Measurements from ENCODE around the gene VAT1L. TPM values are rescaled to one million over a fixed set of nuclear protein-coding genes. Genes with fewer than 3 reads are reported as not detected.

VAT1L gene
- total RNA-seq, 1 donor from 2014 or later: 0.67 TPM

DNA sequence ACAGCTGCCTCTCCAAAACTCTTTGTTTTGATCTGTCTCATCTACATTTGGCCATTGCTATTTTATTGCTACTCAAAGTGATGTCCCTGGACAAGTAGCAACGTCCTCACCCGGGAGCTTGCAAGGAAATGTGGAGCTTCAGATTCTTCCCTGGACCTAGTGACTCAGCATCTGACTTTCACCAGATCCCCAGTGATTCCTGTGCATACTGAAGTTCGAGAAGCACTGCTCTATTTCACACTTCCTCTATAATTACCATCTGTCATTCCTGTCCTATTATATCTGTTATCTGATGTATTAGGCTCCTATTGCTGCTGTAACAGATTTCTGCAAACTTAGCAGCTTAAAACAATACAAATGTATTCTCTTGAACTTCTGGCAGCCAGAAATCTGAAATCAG is 28.5 kb upstream of the VAT1L start:
- no peak for DNase-seq (ENCODE audit: low spot score, unreplicated experiment)
- no peaks in the 10 kb centered on the region for H3K9me3 Mint-ChIP-seq (ENCODE audit: low read depth)
- no peak overlapping the region for H3K4me3 Mint-ChIP-seq (ENCODE audit: low read depth)
- TF ChIP-seq, protein P1, sequence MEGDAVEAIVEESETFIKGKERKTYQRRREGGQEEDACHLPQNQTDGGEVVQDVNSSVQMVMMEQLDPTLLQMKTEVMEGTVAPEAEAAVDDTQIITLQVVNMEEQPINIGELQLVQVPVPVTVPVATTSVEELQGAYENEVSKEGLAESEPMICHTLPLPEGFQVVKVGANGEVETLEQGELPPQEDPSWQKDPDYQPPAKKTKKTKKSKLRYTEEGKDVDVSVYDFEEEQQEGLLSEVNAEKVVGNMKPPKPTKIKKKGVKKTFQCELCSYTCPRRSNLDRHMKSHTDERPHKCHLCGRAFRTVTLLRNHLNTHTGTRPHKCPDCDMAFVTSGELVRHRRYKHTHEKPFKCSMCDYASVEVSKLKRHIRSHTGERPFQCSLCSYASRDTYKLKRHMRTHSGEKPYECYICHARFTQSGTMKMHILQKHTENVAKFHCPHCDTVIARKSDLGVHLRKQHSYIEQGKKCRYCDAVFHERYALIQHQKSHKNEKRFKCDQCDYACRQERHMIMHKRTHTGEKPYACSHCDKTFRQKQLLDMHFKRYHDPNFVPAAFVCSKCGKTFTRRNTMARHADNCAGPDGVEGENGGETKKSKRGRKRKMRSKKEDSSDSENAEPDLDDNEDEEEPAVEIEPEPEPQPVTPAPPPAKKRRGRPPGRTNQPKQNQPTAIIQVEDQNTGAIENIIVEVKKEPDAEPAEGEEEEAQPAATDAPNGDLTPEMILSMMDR (IDR thresholded peaks at IDR 0.05; ENCODE audit: unreplicated experiment): no peak
- no peaks in the 10 kb centered on the region for H3K27me3 Mint-ChIP-seq
- H3K27ac Mint-ChIP-seq: no peak overlapping the region
- H3K36me3 Mint-ChIP-seq (ENCODE audit: insufficient read depth): no peaks in the 10 kb centered on the region
- peaks cover 2% of the 10 kb centered on the region for H3K4me1 Mint-ChIP-seq (ENCODE audit: low read depth)

DNA sequence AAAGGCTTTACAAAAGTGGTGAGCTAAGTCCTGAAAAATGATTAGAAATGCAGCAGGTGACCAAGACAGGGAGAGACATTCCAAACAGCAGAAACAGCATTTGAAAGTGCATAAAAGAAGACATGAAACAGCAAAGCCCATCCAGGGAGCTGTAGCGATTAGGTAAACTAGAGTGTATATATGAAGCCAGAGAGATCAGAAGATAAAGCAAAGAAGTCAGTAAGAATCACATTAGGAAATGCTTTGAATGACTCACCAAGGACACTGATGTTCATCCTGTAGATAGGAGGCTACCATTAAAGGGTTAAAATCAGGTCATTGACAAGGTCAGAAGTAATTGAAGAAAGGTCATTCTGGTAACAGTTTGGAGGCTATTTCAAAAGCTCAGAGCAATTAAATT is 27.6 kb upstream of the VAT1L start:
- no peak for DNase-seq (ENCODE audit: low spot score, unreplicated experiment)
- no peak overlapping the region for H3K4me3 Mint-ChIP-seq (ENCODE audit: low read depth)
- H3K36me3 Mint-ChIP-seq (ENCODE audit: insufficient read depth): no peaks in the 10 kb centered on the region
- no peaks in the 10 kb centered on the region for H3K9me3 Mint-ChIP-seq (ENCODE audit: low read depth)
- H3K4me1 Mint-ChIP-seq (ENCODE audit: low read depth): peaks cover 2% of the 10 kb centered on the region
- TF ChIP-seq, protein P1 (IDR thresholded peaks at IDR 0.05; ENCODE audit: unreplicated experiment): no peak
- H3K27me3 Mint-ChIP-seq: no peaks in the 10 kb centered on the region
- no peak overlapping the region for H3K27ac Mint-ChIP-seq

DNA sequence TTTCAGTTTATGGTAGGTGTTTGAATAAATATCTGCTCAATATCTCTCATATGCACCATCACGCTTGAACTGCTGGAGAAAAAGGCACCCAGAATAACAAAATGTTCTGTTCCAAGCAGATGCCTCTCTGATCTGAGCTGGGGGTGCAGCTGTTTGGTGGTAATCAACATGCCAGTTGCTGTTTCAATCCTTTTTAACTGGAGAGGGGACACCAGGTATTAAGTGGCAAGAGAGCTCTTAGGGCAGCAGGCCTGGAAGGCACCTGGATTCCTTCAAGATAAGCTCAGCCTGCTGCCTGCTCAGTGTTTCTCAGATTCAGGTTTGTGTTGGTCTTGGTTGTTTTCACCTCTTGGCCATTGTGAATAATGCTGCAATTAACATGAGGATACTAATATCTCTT is 27.2 kb upstream of the VAT1L start:
- Mint-ChIP-seq H3K27ac (no peak overlapping the region), H3K27me3 (no peaks in the 10 kb centered on the region), H3K4me3 (ENCODE audit: low read depth) (no peak overlapping the region), H3K4me1 (ENCODE audit: low read depth) (peaks cover 2% of the 10 kb centered on the region), H3K9me3 (ENCODE audit: low read depth) (no peaks in the 10 kb centered on the region), H3K36me3 (ENCODE audit: insufficient read depth) (no peaks in the 10 kb centered on the region)
- TF ChIP-seq, protein P1 (IDR thresholded peaks at IDR 0.05; ENCODE audit: unreplicated experiment): no peak
- no peak for DNase-seq (ENCODE audit: low spot score, unreplicated experiment)

DNA sequence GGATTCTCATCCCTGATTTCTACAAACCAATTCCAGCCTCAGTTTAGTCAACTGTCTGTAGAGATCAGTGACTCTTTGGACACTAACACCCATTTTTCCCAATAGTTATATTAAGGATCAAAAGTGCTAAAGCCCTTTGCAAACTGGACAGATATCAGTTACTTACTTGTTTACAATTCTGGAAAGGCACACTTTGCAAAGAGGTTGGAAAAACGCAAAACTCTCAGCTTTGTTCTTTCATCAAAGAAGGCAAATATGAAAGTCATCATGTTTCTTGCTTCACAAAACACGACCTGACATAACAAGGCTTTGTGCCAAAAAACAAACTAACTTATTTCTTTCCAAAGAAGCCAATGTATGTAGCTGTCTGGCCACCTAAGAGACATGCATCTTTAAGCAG is 26.1 kb upstream of the VAT1L start:
- no peak for DNase-seq (ENCODE audit: low spot score, unreplicated experiment)
- H3K36me3 Mint-ChIP-seq (ENCODE audit: insufficient read depth): no peaks in the 10 kb centered on the region
- no peaks in the 10 kb centered on the region for H3K9me3 Mint-ChIP-seq (ENCODE audit: low read depth)
- H3K4me1 Mint-ChIP-seq (ENCODE audit: low read depth): peaks cover 2% of the 10 kb centered on the region
- no peak overlapping the region for H3K27ac Mint-ChIP-seq
- H3K4me3 Mint-ChIP-seq (ENCODE audit: low read depth): no peak overlapping the region
- H3K27me3 Mint-ChIP-seq: peaks cover 3% of the 10 kb centered on the region
- TF ChIP-seq, protein P1 (IDR thresholded peaks at IDR 0.05; ENCODE audit: unreplicated experiment): no peak

DNA sequence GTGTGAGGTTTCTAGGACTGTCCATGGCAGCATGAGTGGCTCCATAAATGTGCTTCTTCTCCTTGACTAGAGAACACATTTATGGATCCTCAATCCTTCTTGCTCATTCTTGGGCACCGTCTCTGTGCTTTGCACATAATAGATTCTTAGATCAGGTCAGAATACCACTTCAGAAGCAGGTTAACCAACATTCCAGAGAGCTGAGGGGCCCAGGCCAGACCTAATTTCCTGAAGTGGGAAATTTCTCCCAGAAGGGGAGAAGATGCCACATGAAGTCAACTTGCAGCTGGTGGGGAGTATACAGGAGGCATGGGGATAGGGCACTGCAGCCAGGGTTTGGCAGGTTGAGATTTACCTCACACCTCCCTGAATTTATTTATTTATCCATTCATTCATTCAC is 24.4 kb upstream of the VAT1L start:
- Mint-ChIP-seq H3K4me1 (ENCODE audit: low read depth) (peaks cover 2% of the 10 kb centered on the region), H3K4me3 (ENCODE audit: low read depth) (no peak overlapping the region), H3K36me3 (ENCODE audit: insufficient read depth) (no peaks in the 10 kb centered on the region), H3K27ac (no peak overlapping the region), H3K27me3 (peaks cover 5% of the 10 kb centered on the region), H3K9me3 (ENCODE audit: low read depth) (no peaks in the 10 kb centered on the region)
- DNase-seq (ENCODE audit: low spot score, unreplicated experiment): no peak
- TF ChIP-seq, protein P1 (IDR thresholded peaks at IDR 0.05; ENCODE audit: unreplicated experiment): no peak
